HCT116 (cell line): Measurements from ENCODE around the gene PTN.

Experiments
- CEBPB ChIP-seq: IDR thresholded peaks from 2 replicates; pipeline ENCODE4 v1.6.1; 2012; ENCODE audit warnings: low read depth
- EGR1 ChIP-seq: IDR thresholded peaks from 2 replicates; pipeline ENCODE4 v1.6.1; 2012; ENCODE audit warnings: low read depth
- ZBTB33 ChIP-seq: IDR thresholded peaks from 2 replicates; pipeline ENCODE4 v1.6.1; 2011; ENCODE audit warnings: mild to moderate bottlenecking, low read length, moderate library complexity; ENCODE audit not compliant: insufficient replicate concordance; ENCODE audit errors: extremely low read depth
- ZFX ChIP-seq: fragments of 450-650 bp; IDR thresholded peaks from 2 replicates; pipeline ENCODE4 v1.6.1; 2017
- ZNF274 ChIP-seq: fragments of 200-500 bp; sonication (Bioruptor generic); IDR thresholded peaks from 2 replicates; pipeline ENCODE4 v1.6.1; 2014; ENCODE audit warnings: mild to moderate bottlenecking, low read depth, low read length, inconsistent platforms
- TF ChIP-seq, protein P1 (sequence below), 3 experiments: fragments of 200-600 bp in 1 of 3; sonication (generic) in 1 of 3; IDR thresholded peaks in 2 of 3; conservative IDR thresholded peaks in 1 of 3; 2 replicates each; pipeline ENCODE4 v1.5.1; 2012 to 2017; ENCODE audit warnings: low read depth in 2 of 3, low read length in 2 of 3, antibody characterized with exemption in 1 of 3, borderline replicate concordance in 1 of 3, control low read depth in 1 of 3, mild to moderate bottlenecking in 1 of 3, mixed read lengths in 1 of 3, mixed run types in 1 of 3, moderate library complexity in 1 of 3; ENCODE audit not compliant: insufficient read depth in 1 of 3

DNA sequence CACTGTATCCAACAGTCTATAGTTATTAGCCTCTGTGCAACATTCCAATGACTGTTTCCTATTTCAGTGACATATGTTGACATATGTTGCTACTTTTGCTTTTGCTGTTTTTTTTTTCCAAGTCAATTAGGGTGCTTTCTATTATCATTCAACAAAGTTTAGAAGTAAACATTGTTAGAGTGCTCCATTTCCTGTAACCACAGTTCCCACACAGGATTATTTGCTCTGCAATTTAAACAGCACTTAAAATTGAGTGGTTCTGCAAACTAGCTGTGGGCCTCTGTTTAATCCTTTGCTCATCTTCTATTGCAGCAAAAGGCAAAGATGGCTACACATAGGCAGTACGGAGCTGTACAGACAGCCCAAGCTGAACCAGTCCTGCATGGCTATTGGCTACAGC, 46.5 kb upstream of the PTN start:
- TF ChIP-seq, protein P1, sequence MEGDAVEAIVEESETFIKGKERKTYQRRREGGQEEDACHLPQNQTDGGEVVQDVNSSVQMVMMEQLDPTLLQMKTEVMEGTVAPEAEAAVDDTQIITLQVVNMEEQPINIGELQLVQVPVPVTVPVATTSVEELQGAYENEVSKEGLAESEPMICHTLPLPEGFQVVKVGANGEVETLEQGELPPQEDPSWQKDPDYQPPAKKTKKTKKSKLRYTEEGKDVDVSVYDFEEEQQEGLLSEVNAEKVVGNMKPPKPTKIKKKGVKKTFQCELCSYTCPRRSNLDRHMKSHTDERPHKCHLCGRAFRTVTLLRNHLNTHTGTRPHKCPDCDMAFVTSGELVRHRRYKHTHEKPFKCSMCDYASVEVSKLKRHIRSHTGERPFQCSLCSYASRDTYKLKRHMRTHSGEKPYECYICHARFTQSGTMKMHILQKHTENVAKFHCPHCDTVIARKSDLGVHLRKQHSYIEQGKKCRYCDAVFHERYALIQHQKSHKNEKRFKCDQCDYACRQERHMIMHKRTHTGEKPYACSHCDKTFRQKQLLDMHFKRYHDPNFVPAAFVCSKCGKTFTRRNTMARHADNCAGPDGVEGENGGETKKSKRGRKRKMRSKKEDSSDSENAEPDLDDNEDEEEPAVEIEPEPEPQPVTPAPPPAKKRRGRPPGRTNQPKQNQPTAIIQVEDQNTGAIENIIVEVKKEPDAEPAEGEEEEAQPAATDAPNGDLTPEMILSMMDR (IDR thresholded peaks at IDR 0.05 in 2 of 3, conservative IDR thresholded peaks at IDR 0.05 in 1 of 3; ENCODE audit: borderline replicate concordance in 1 of 3, insufficient read depth in 1 of 3, low read depth in 2 of 3, low read length in 2 of 3) = no peak
- no peak for TF ChIP-seq ZFX
- no peak for TF ChIP-seq ZNF274
- TF ChIP-seq EGR1 = no peak
- no peak for TF ChIP-seq ZBTB33
- TF ChIP-seq CEBPB = no peak
